IMR-90 (cell line): ENCODE results near the gene CITED2. TPM values are rescaled to one million over a fixed set of nuclear protein-coding genes. Genes with fewer than 3 reads are reported as not detected.
A peak's percentile ranks its signal among the peaks of the same experiment; 100 is the strongest.

Source experiments
- ATAC-seq: fragments of 200-7000 bp; cut with Tn5 transposase; 2 replicates; pipeline ENCODE4 v1.9.1; 2020; ENCODE audit warnings: low read depth, mild to moderate bottlenecking, moderate library complexity
- BruUV-seq: library from RNA; stranded (reverse); fragments of 400-500 nt; replicated peaks from 2 replicates; lab custom pipeline; 2021; lab: Mats Ljungman, UMichigan
- CTCF ChIA-PET: fragments of 300-600 bp; formaldehyde crosslinking; extraction: SDS; loops from one replicate; lab custom pipeline; 2021; ENCODE audit warnings: antibody characterized with exemption; lab: Yijun Ruan, JAX
- POLR2A ChIA-PET: fragments of 300-600 bp; sonication (Branson Sonifier 250); formaldehyde crosslinking; loops from one replicate; lab custom pipeline; 2022; ENCODE audit warnings: antibody characterized with exemption; ENCODE audit not compliant: unreplicated experiment; lab: Charles Lee
- DNase-seq: peaks from one replicate; pipeline ENCODE4 v3.0.0; 2013
- H2AFZ ChIP-seq: replicated peaks from 2 replicates; pipeline ENCODE3; 2013; ENCODE audit warnings: low read length, mild to moderate bottlenecking; ENCODE audit not compliant: poor library complexity
- H2AK5ac ChIP-seq: 2 replicates; pipeline ENCODE4 v1.6.1; 2013; ENCODE audit warnings: low read depth, low read length, inconsistent platforms
- H2AK9ac ChIP-seq: replicated peaks from 2 replicates; pipeline ENCODE3; 2013; ENCODE audit warnings: mild to moderate bottlenecking, low read depth, low read length, moderate library complexity; ENCODE audit not compliant: poor library complexity
- H2BK120ac ChIP-seq: 2 replicates; pipeline ENCODE4 v1.6.1; 2013; ENCODE audit warnings: low read depth, low read length, inconsistent platforms
- H2BK15ac ChIP-seq: 3 replicates; pipeline ENCODE4 v1.6.1; 2013; ENCODE audit warnings: low read depth, low read length, inconsistent platforms
- H2BK20ac ChIP-seq: 2 replicates; pipeline ENCODE4 v1.6.1; 2013; ENCODE audit warnings: low read depth, mild to moderate bottlenecking, inconsistent platforms, low read length, moderate library complexity
- H2BK5ac ChIP-seq: 2 replicates; pipeline ENCODE4 v1.6.1; 2013; ENCODE audit warnings: mild to moderate bottlenecking, low read depth, low read length, inconsistent platforms; ENCODE audit not compliant: poor library complexity, severe bottlenecking
- H3K14ac ChIP-seq: replicated peaks from 2 replicates; pipeline ENCODE4 v1.6.1; 2013; ENCODE audit warnings: low read depth, low read length, inconsistent platforms
- H3K18ac ChIP-seq: 2 replicates; pipeline ENCODE4 v1.6.1; 2013; ENCODE audit warnings: low read depth, low read length, control low read depth
- H3K23ac ChIP-seq: 2 replicates; pipeline ENCODE4 v1.6.1; 2013; ENCODE audit warnings: low read depth, low read length, inconsistent platforms
- H3K27ac ChIP-seq: 2 replicates; pipeline ENCODE4 v1.5.1; 2013; ENCODE audit warnings: mild to moderate bottlenecking, control low read depth, low read length; ENCODE audit not compliant: insufficient read depth
- H3K27me3 ChIP-seq: 2 replicates; pipeline ENCODE4 v1.6.1; 2013; ENCODE audit warnings: low read length; ENCODE audit not compliant: control insufficient read depth, insufficient read depth
- H3K36me3 ChIP-seq: 2 replicates; pipeline ENCODE4 v1.6.1; 2013; ENCODE audit warnings: low read length, mixed read lengths; ENCODE audit not compliant: control insufficient read depth, insufficient read depth
- H3K4ac ChIP-seq: 2 replicates; pipeline ENCODE4 v1.6.1; 2013; ENCODE audit warnings: low read depth, low read length, inconsistent platforms
- H3K4me1 ChIP-seq: 2 replicates; pipeline ENCODE4 v1.6.1; 2013; ENCODE audit warnings: low read length, mixed read lengths; ENCODE audit not compliant: control insufficient read depth, insufficient read depth
- H3K4me2 ChIP-seq: 2 replicates; pipeline ENCODE4 v1.6.1; 2013; ENCODE audit warnings: low read depth, mild to moderate bottlenecking, control low read depth, low read length, moderate library complexity
- H3K4me3 ChIP-seq: 2 replicates; pipeline ENCODE4 v1.5.1; 2013; ENCODE audit warnings: low read depth, mild to moderate bottlenecking, control low read depth, low read length, moderate library complexity; ENCODE audit not compliant: insufficient read depth
- H3K56ac ChIP-seq: 2 replicates; pipeline ENCODE4 v1.6.1; 2013; ENCODE audit warnings: low read length, inconsistent platforms; ENCODE audit not compliant: insufficient read depth; ENCODE audit errors: extremely low read depth
- H3K79me1 ChIP-seq, 2 experiments: 2 replicates each; pipeline ENCODE4 v1.6.1; 2013; ENCODE audit warnings: low read length in 2 of 2, inconsistent platforms in 1 of 2, low read depth in 1 of 2
- H3K9ac ChIP-seq: 2 replicates; pipeline ENCODE4 v1.6.1; 2013; ENCODE audit warnings: low read depth, low read length, control low read depth
- H3K9me1 ChIP-seq: 2 replicates; pipeline ENCODE4 v1.6.1; 2013; ENCODE audit warnings: low read length, inconsistent platforms; ENCODE audit not compliant: insufficient read depth
- H3K9me3 ChIP-seq: 2 replicates; pipeline ENCODE4 v1.6.1; 2013; ENCODE audit warnings: low read length; ENCODE audit not compliant: control insufficient read depth, insufficient read depth
- H4K20me1 ChIP-seq: 2 replicates; pipeline ENCODE4 v1.6.1; 2013; ENCODE audit warnings: low read length, inconsistent platforms; ENCODE audit not compliant: insufficient read depth
- H4K5ac ChIP-seq: 2 replicates; pipeline ENCODE4 v1.6.1; 2013; ENCODE audit warnings: mild to moderate bottlenecking, low read depth, low read length, control low read depth
- H4K8ac ChIP-seq, 2 experiments: 2 replicates each; pipeline ENCODE4 v1.6.1; 2013; ENCODE audit warnings: low read depth in 2 of 2, low read length in 2 of 2, control low read depth in 1 of 2, inconsistent platforms in 1 of 2
- H4K91ac ChIP-seq: 2 replicates; pipeline ENCODE4 v1.6.1; 2013; ENCODE audit warnings: low read depth, low read length, inconsistent platforms; ENCODE audit not compliant: insufficient read depth
- BHLHE40 ChIP-seq: fragments of 150-350 bp; IDR thresholded peaks from 2 replicates; pipeline ENCODE4 v1.6.1; 2016; ENCODE audit warnings: mild to moderate bottlenecking, low read depth, low read length
- CEBPB ChIP-seq: IDR thresholded peaks from 2 replicates; pipeline ENCODE4 v1.6.1; 2012; ENCODE audit warnings: low read depth, low read length, improper control_type of control experiment
- CHD1 ChIP-seq: IDR thresholded peaks from 2 replicates; pipeline ENCODE4 v1.6.1; 2012; ENCODE audit warnings: low read depth, low read length, improper control_type of control experiment
- FOS ChIP-seq: fragments of 150-350 bp; IDR thresholded peaks from 2 replicates; pipeline ENCODE4 v1.6.1; 2016; ENCODE audit warnings: low read depth, low read length
- MAFK ChIP-seq: IDR thresholded peaks from 2 replicates; pipeline ENCODE4 v1.6.1; 2012; ENCODE audit warnings: low read depth, low read length, improper control_type of control experiment
- MAZ ChIP-seq: IDR thresholded peaks from 2 replicates; pipeline ENCODE4 v1.6.1; 2012; ENCODE audit warnings: low read depth, mild to moderate bottlenecking, low read length, improper control_type of control experiment, moderate library complexity, borderline replicate concordance
- MXI1 ChIP-seq: IDR thresholded peaks from 2 replicates; pipeline ENCODE4 v1.6.1; 2012; ENCODE audit warnings: low read depth, mild to moderate bottlenecking, low read length, moderate library complexity, borderline replicate concordance
- NFE2L2 ChIP-seq: fragments of 150-350 bp; IDR thresholded peaks from 2 replicates; pipeline ENCODE4 v1.6.1; 2016; ENCODE audit warnings: low read depth, mild to moderate bottlenecking, low read length
- POLR2A ChIP-seq: IDR thresholded peaks from 2 replicates; pipeline ENCODE4 v1.6.1; 2012; ENCODE audit warnings: mild to moderate bottlenecking, low read depth, low read length
- RAD21 ChIP-seq: IDR thresholded peaks from 2 replicates; pipeline ENCODE4 v1.6.1; 2012; ENCODE audit warnings: low read length, improper control_type of control experiment
- RCOR1 ChIP-seq: IDR thresholded peaks from 2 replicates; pipeline ENCODE4 v1.6.1; 2012; ENCODE audit warnings: mild to moderate bottlenecking, low read length, improper control_type of control experiment; ENCODE audit not compliant: insufficient replicate concordance
- RFX5 ChIP-seq: IDR thresholded peaks from 2 replicates; pipeline ENCODE4 v1.8.0; 2012; ENCODE audit warnings: low read depth, mild to moderate bottlenecking, low read length, moderate library complexity
- SMC3 ChIP-seq: fragments of 150-350 bp; IDR thresholded peaks from 2 replicates; pipeline ENCODE4 v1.6.1; 2016; ENCODE audit warnings: low read depth, mild to moderate bottlenecking, antibody characterized with exemption, low read length, moderate library complexity
- WGBS, 2 experiments: methylation state at CpG; one replicate each; pipeline versions ENCODE4 v1.1.5 to v1.1.7; 2013; ENCODE audit warnings: missing lambda C conversion rate in 2 of 2; ENCODE audit not compliant: insufficient read length in 1 of 2; ENCODE audit errors: extremely low coverage in 2 of 2; 5-methylcytosine and 5-hydroxymethylcytosine counted together
- dilution Hi-C: fragments of 300-500 bp; cut with HindIII; formaldehyde crosslinking; loops from one replicate; pipeline ENCODE4 v1.14.3; 2018; ENCODE audit warnings: low sequenced_read_pairs; ENCODE audit not compliant: unreplicated experiment
- in situ Hi-C: fragments of 300-500 bp; cut with MboI; formaldehyde crosslinking; loops from 3 replicates; pipeline ENCODE4 v1.14.3; 2019; ENCODE audit warnings: low sequenced_read_pairs, inconsistent platforms, mixed read lengths
- intact Hi-C: fragments of 100-400 bp; cut with micrococcal nuclease; formaldehyde crosslinking; loops from 2 replicates; pipeline ENCODE4 v1.10.0; 2022
- polyA plus RNA-seq, 3 experiments: library from polyadenylated mRNA; depleted of rRNA; stranded (reverse); fragments of >200 nt; gene quantifications; 2 replicates each; pipeline ENCODE4 v1.2.3, GENCODE V29; 2012; ENCODE audit warnings: low replicate concordance in 1 of 3
- total RNA-seq: library from RNA; depleted of rRNA; stranded (reverse); fragments of >200 nt; gene quantifications from 2 replicates; pipeline ENCODE4 v1.2.3, GENCODE V29; 2012
- TF ChIP-seq, protein P1 (sequence below): fragments of 150-350 bp; IDR thresholded peaks from 2 replicates; pipeline ENCODE4 v1.6.1; 2016; ENCODE audit warnings: low read depth, mild to moderate bottlenecking, low read length, moderate library complexity, borderline replicate concordance
- TF ChIP-seq, protein P2 (sequence below): fragments of 150-350 bp; IDR thresholded peaks from 2 replicates; pipeline ENCODE4 v1.6.1; 2017; ENCODE audit warnings: mild to moderate bottlenecking, antibody characterized with exemption, low read length, low read depth
- TF ChIP-seq, protein P3 (sequence below): conservative IDR thresholded peaks from 2 replicates; pipeline ENCODE4 v1.5.1; 2012; ENCODE audit warnings: mild to moderate bottlenecking, low read depth, low read length, improper control_type of control experiment

The CITED2 gene
- total and polyA plus RNA-seq, 2 of the 4 experiments (the other 2 are of a cell fraction): 163 to 483 TPM

DNA sequence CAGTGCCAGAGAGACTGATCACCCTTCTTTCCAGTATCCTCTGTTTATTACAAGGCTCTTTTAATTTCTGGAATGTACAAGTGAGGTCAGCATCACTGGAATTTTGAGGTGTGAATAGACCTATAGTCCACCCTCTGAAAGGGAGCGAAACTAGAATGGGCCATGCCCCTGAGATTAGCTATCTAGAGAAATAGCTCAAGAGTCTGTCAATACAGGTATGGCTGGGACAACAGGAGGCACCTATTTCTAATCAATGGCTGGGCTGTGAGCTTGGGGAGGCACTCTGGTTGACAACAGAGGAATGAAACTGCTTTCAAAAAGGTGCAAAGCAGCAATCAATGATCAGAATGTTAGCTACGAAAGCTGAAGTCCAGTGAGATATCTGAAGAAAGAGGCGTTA, 17.3 kb upstream of the CITED2 start:
- Histone ChIP-seq H2AK9ac (no peak overlapping the region), H3K9me1 (no peaks in the 10 kb centered on the region; the same call in 1 of the 2 replicates), H3K23ac (no peak overlapping the region), H3K27ac (no peak overlapping the region), H3K4me1 (peaks cover 3% of the 10 kb centered on the region; the same call in 1 of the 2 replicates), H4K8ac (no peak overlapping the region), H3K9ac (no peak overlapping the region), H2AFZ (no peak overlapping the region), H3K4me3 (no peak overlapping the region), H3K36me3 (no peaks in the 10 kb centered on the region), H4K5ac (no peak overlapping the region), H3K4ac (no peak overlapping the region), H3K9me3 (no peaks in the 10 kb centered on the region), H3K27me3 (no peaks in the 10 kb centered on the region), H2BK20ac (no peak overlapping the region; the same call in 1 of the 2 replicates), H2BK15ac (no peak overlapping the region), H4K20me1 (no peaks in the 10 kb centered on the region), H3K4me2 (no peak overlapping the region), H2AK5ac (peak overlapping the region; percentile 84), H3K14ac (no peak overlapping the region; the same call in 1 of the 2 replicates), H3K18ac (no peak overlapping the region), H2BK120ac (no peak overlapping the region), H3K79me1 (no peaks in the 10 kb centered on the region), H4K91ac (no peak overlapping the region), H3K56ac (no peak overlapping the region), H2BK5ac (no peak overlapping the region)
- no peak for DNase-seq
- ATAC-seq: no peak
- BruUV-seq: no TSS peak
- intact Hi-C loops (no loop called here), in situ Hi-C loops (no loop called here), dilution Hi-C loops (no loop called here)
- ChIA-PET CTCF (no interaction called here), POLR2A (no interaction called here)
- no peak for TF ChIP-seq BHLHE40
- TF ChIP-seq, protein P1, sequence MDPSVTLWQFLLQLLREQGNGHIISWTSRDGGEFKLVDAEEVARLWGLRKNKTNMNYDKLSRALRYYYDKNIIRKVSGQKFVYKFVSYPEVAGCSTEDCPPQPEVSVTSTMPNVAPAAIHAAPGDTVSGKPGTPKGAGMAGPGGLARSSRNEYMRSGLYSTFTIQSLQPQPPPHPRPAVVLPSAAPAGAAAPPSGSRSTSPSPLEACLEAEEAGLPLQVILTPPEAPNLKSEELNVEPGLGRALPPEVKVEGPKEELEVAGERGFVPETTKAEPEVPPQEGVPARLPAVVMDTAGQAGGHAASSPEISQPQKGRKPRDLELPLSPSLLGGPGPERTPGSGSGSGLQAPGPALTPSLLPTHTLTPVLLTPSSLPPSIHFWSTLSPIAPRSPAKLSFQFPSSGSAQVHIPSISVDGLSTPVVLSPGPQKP: no peak
- no peak for TF ChIP-seq RFX5
- TF ChIP-seq POLR2A: no peak
- no peak for TF ChIP-seq MAZ
- TF ChIP-seq, protein P2, sequence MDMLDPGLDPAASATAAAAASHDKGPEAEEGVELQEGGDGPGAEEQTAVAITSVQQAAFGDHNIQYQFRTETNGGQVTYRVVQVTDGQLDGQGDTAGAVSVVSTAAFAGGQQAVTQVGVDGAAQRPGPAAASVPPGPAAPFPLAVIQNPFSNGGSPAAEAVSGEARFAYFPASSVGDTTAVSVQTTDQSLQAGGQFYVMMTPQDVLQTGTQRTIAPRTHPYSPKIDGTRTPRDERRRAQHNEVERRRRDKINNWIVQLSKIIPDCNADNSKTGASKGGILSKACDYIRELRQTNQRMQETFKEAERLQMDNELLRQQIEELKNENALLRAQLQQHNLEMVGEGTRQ: no peak
- TF ChIP-seq SMC3: no peak
- TF ChIP-seq NFE2L2: no peak
- TF ChIP-seq RCOR1: no peak
- TF ChIP-seq CEBPB: no peak
- no peak for TF ChIP-seq MAFK
- no peak for TF ChIP-seq CHD1
- no peak for TF ChIP-seq RAD21
- TF ChIP-seq FOS: no peak
- TF ChIP-seq MXI1: no peak
- TF ChIP-seq, protein P3, sequence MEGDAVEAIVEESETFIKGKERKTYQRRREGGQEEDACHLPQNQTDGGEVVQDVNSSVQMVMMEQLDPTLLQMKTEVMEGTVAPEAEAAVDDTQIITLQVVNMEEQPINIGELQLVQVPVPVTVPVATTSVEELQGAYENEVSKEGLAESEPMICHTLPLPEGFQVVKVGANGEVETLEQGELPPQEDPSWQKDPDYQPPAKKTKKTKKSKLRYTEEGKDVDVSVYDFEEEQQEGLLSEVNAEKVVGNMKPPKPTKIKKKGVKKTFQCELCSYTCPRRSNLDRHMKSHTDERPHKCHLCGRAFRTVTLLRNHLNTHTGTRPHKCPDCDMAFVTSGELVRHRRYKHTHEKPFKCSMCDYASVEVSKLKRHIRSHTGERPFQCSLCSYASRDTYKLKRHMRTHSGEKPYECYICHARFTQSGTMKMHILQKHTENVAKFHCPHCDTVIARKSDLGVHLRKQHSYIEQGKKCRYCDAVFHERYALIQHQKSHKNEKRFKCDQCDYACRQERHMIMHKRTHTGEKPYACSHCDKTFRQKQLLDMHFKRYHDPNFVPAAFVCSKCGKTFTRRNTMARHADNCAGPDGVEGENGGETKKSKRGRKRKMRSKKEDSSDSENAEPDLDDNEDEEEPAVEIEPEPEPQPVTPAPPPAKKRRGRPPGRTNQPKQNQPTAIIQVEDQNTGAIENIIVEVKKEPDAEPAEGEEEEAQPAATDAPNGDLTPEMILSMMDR: no peak
- 100% methylated on average over 2 of the region's 3 CpGs; no CpG with 5 or more reads in 1 of the 2 experiments for WGBS, 2 experiments
